GM23338 (cell line): ENCODE results near the gene ILK.

ENCODE experiments used
- EZH2 ChIP-seq: fragments of 200-600 bp; sonication (generic); IDR thresholded peaks from one replicate; pipeline ENCODE4 v1.8.0; 2017; ENCODE audit warnings: antibody characterized with exemption, mild to moderate bottlenecking, low read depth; ENCODE audit not compliant: unreplicated experiment
- EZH2phosphoT487 ChIP-seq: fragments of 200-600 bp; sonication (generic); IDR thresholded peaks from one replicate; pipeline ENCODE4 v1.8.1; 2018; ENCODE audit warnings: antibody characterized with exemption; ENCODE audit not compliant: unreplicated experiment
- POLR2AphosphoS5 ChIP-seq: IDR thresholded peaks from 2 replicates; pipeline ENCODE4 v1.6.1; 2016; ENCODE audit warnings: antibody characterized with exemption, low read depth
- TF ChIP-seq, protein P1 (sequence below), 2 experiments: fragments of 200-600 bp in 1 of 2; sonication (generic) in 1 of 2; conservative IDR thresholded peaks; 2 replicates each; pipeline versions ENCODE4 v1.5.1 to v1.6.1; 2016 to 2017; ENCODE audit warnings: antibody characterized with exemption in 2 of 2, low read depth in 2 of 2, mild to moderate bottlenecking in 2 of 2, moderate library complexity in 1 of 2

DNA sequence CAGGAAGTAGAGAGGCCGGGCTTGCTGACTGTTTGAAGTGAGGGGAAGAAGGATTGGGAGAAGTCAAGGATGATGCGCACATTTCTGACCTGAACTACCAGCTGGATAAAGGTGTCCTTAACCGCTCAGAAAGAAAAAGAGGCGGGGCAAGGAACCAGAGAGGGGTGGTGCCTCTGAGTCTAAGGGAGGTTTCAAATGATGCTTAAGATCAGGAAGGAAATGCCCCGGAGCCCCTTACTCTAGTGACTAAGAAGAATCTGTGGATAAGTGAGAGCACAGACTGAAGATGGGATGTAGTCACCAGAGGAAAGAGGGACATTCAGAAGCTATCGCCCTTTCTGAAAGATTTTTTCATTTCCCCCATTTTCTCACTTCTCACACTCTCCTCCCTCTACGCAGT is 39.4 kb downstream of the ILK start:
- TF ChIP-seq, protein P1, sequence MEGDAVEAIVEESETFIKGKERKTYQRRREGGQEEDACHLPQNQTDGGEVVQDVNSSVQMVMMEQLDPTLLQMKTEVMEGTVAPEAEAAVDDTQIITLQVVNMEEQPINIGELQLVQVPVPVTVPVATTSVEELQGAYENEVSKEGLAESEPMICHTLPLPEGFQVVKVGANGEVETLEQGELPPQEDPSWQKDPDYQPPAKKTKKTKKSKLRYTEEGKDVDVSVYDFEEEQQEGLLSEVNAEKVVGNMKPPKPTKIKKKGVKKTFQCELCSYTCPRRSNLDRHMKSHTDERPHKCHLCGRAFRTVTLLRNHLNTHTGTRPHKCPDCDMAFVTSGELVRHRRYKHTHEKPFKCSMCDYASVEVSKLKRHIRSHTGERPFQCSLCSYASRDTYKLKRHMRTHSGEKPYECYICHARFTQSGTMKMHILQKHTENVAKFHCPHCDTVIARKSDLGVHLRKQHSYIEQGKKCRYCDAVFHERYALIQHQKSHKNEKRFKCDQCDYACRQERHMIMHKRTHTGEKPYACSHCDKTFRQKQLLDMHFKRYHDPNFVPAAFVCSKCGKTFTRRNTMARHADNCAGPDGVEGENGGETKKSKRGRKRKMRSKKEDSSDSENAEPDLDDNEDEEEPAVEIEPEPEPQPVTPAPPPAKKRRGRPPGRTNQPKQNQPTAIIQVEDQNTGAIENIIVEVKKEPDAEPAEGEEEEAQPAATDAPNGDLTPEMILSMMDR (conservative IDR thresholded peaks at IDR 0.05; ENCODE audit: low read depth in 2 of 2), result no peak
- no peak for TF ChIP-seq POLR2AphosphoS5
- TF ChIP-seq EZH2, result no peak
- no peak for TF ChIP-seq EZH2phosphoT487
